Left cardiac atrium (tissue), 4 donors: ENCODE measurements around the gene COPB1. TPM values are rescaled to one million over a fixed set of nuclear protein-coding genes. Genes with fewer than 3 reads are reported as not detected.

ENCODE experiments used
- ATAC-seq, 2 donors: fragments of 200-7000 bp; cut with Tn5 transposase; one replicate each; pipeline ENCODE4 v1.9.1; 2020; ENCODE audit warnings: mild to moderate bottlenecking in 2 of 2, moderate library complexity in 2 of 2
- DNase-seq: peaks from one replicate; pipeline ENCODE4 v3.0.0-alpha.2; 2020
- intact Hi-C, 2 donors: fragments of 100-400 bp; cut with DNase I; formaldehyde crosslinking; loops; one replicate each; pipeline versions ENCODE4 v1.14.1 to v1.15.1; 2022 to 2023
- total RNA-seq, 2 donors: library from RNA; stranded (reverse); fragmentation: NEBNext Ultra II Directional; extraction: Animal tissue kit (Norgen Biotek cat#: 25700); gene quantifications; one replicate each; pipeline ENCODE4 v1.2.1, GENCODE V29; 2021
- donor health status: DM: no; HTN: yes; CAD: no.
- donor health status: DM: no; HTN: yes; CAD: no; lungs with severe emphysema.
- donor health status: DM: yes; HTN: yes; CAD: no.
- donor health status: Dilated cardiomyopathy.

The COPB1 gene
- total RNA-seq, 2 donors from 2014 or later = 53.3 to 64.2 TPM

- ATAC-seq = no peak
- DNase-seq = no peak
- intact Hi-C loops = no loop called here
These were observed 51.4 kb downstream of the COPB1 start for GRCh38 chr11:14448240-14448639.

GRCh38 chr11:14446701-14447169, 52.9 kb downstream of the COPB1 start:
- no peak for ATAC-seq
- no peak for DNase-seq
- intact Hi-C loops = no loop called here

- intact Hi-C loops = no loop called here
- ATAC-seq = no peak
- DNase-seq = no peak
These were observed 53.8 kb downstream of the COPB1 start for GRCh38 chr11:14445542-14446530.

GRCh38 chr11:14444441-14445189, 55.0 kb downstream of the COPB1 start:
- no peak for DNase-seq
- ATAC-seq = no peak
- intact Hi-C loops = no loop called here

- no peak for DNase-seq
- no peak for ATAC-seq
- intact Hi-C loops = no loop called here
These were observed 56.0 kb downstream of the COPB1 start for GRCh38 chr11:14443638-14444037.

- intact Hi-C loops = no loop called here
- ATAC-seq (peak in 1 of 2 donors; percentile 44), DNase-seq (no peak)
These were observed 63.7 kb downstream of the COPB1 start for GRCh38 chr11:14435717-14436512.

- ATAC-seq (no peak), DNase-seq (no peak)
- intact Hi-C loops = no loop called here
These were observed 74.0 kb downstream of the COPB1 start for GRCh38 chr11:14425621-14426020.

GRCh38 chr11:14424096-14424495, 75.5 kb downstream of the COPB1 start:
- intact Hi-C loops = no loop called here

GRCh38 chr11:14423633-14424032, 76.0 kb downstream of the COPB1 start:
- no peak for ATAC-seq
- intact Hi-C loops = no loop called here

More at GRCh38 chr11:14424096-14424495, 75.5 kb downstream of the COPB1 start:
- DNase-seq = no peak
- no peak for ATAC-seq

GRCh38 chr11:14422814-14423182, 76.8 kb downstream of the COPB1 start:
- intact Hi-C loops = no loop called here
- ATAC-seq (peak; percentile 21 to 62), DNase-seq (no peak)

More at GRCh38 chr11:14423633-14424032, 76.0 kb downstream of the COPB1 start:
- no peak for DNase-seq

GRCh38 chr11:14422052-14422813, 77.4 kb downstream of the COPB1 start:
- ATAC-seq (peak; percentile 98 to 99), DNase-seq (peak; percentile 91)
- intact Hi-C loops = no loop called here

GRCh38 chr11:14420223-14420622, 79.4 kb downstream of the COPB1 start:
- no peak for DNase-seq
- intact Hi-C loops = no loop called here
- ATAC-seq = no peak

GRCh38 chr11:14418801-14419417, 80.7 kb downstream of the COPB1 start:
- intact Hi-C loops = no loop called here
- DNase-seq (no peak), ATAC-seq (no peak)

- intact Hi-C loops = no loop called here
- ATAC-seq (no peak), DNase-seq (no peak)
These were observed 81.8 kb downstream of the COPB1 start for GRCh38 chr11:14417617-14418374.

- ATAC-seq = no peak
- intact Hi-C loops = no loop called here
- no peak for DNase-seq
These were observed 82.4 kb downstream of the COPB1 start for GRCh38 chr11:14417186-14417585.

- intact Hi-C loops = no loop called here
- DNase-seq (no peak), ATAC-seq (peak; percentile 10 to 55)
These were observed 84.8 kb downstream of the COPB1 start for GRCh38 chr11:14414470-14415461.
